Fibroblast of lung (primary cell): ENCODE results near the gene GPATCH1.

ENCODE experiments used
- EZH2 ChIP-seq: IDR thresholded peaks from 2 replicates; pipeline ENCODE4 v1.5.1; 2012; ENCODE audit warnings: low read length, control low read depth, mild to moderate bottlenecking; ENCODE audit errors: missing control alignments
- TF ChIP-seq, protein P1 (sequence below), 2 donors: IDR thresholded peaks in 1 of 2; conservative IDR thresholded peaks in 1 of 2; 1 replicate in 1 of 2; 2 replicates in 1 of 2; pipeline ENCODE4 v1.5.1; 2011 to 2012; ENCODE audit warnings: low read length in 2 of 2, control low read depth in 1 of 2, inconsistent platforms in 1 of 2, low read depth in 1 of 2, mild to moderate bottlenecking in 1 of 2

DNA sequence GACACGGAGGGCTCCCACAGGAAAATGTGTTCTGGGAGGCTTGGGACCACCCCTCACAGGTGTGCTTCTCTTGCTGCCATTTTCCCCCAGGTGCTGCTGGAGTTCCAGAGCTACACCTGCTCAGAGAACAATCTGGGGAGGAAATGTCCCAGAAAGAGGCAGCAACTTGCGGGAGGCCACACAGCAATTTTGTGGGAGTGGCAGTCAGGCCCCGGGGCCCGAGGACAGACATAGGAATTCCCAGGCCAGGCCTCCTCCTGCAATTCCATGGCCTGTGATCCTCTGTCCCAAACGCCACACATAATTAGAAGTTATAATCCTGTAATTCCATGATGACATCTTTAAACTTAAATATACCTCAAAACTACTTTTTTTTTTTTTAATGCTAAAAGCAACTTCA is 18.1 kb upstream of the GPATCH1 start:
- no peak for TF ChIP-seq EZH2
- TF ChIP-seq, protein P1, sequence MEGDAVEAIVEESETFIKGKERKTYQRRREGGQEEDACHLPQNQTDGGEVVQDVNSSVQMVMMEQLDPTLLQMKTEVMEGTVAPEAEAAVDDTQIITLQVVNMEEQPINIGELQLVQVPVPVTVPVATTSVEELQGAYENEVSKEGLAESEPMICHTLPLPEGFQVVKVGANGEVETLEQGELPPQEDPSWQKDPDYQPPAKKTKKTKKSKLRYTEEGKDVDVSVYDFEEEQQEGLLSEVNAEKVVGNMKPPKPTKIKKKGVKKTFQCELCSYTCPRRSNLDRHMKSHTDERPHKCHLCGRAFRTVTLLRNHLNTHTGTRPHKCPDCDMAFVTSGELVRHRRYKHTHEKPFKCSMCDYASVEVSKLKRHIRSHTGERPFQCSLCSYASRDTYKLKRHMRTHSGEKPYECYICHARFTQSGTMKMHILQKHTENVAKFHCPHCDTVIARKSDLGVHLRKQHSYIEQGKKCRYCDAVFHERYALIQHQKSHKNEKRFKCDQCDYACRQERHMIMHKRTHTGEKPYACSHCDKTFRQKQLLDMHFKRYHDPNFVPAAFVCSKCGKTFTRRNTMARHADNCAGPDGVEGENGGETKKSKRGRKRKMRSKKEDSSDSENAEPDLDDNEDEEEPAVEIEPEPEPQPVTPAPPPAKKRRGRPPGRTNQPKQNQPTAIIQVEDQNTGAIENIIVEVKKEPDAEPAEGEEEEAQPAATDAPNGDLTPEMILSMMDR (conservative IDR thresholded peaks at IDR 0.05 in 1 of 2, IDR thresholded peaks at IDR 0.05 in 1 of 2; ENCODE audit: low read depth in 1 of 2, low read length in 2 of 2) = no peak
